HG03175 (cell line): ENCODE measurements around the gene DCTN1.
"Not testable (repeated sequence)": the region's sequence is repeated elsewhere in the genome, so short reads cannot be mapped to it uniquely, and the experiment has no call there.

Experiments
- ATAC-seq: cut with Tn5 transposase; IDR thresholded peaks from one replicate; pipeline ENCODE4 v1.9.1; 2021; ENCODE audit warnings: mild to moderate bottlenecking, moderate library complexity; ENCODE audit not compliant: unreplicated experiment

The DCTN1 gene

DNA sequence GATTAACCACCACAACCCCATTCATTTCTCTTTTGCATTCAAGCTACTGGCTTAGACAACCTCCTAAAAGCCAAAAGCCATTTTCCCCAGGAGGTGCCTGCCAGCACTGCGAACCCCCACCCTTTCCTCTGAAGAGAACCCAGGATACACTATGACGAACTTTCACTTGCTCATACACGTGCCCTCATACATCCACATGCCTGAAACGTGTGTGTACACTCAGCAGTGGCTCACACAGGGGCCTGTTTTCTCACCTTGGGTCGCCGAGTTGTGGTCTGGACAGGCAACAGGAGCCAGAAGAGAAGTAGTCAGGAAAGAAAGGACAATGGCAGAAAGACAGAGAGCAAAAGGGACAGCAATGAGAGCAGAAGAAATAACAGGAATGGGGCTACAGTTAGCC, 7.4 kb downstream of the DCTN1 start:
- ATAC-seq: no peak

DNA sequence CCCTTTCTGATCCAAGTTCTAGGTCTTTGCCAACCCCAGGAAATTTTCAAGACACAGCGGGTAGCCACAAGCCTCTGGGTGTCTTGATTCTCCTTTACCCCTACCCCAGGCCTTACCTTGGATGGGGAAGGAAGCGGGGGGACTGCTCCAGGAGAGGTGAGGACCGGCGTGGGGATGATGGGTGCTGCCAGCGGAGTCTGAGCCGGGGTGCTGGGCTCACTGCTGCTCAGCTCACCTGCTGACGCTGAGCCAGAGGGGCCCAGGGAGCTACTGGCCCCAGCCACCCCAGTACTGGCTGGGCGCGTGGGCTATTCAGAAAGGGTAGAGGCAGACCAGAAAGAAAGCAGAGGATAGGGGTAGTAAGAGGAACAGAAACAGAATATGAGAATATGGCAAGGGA, 8.7 kb downstream of the DCTN1 start:
- no peak for ATAC-seq

DNA sequence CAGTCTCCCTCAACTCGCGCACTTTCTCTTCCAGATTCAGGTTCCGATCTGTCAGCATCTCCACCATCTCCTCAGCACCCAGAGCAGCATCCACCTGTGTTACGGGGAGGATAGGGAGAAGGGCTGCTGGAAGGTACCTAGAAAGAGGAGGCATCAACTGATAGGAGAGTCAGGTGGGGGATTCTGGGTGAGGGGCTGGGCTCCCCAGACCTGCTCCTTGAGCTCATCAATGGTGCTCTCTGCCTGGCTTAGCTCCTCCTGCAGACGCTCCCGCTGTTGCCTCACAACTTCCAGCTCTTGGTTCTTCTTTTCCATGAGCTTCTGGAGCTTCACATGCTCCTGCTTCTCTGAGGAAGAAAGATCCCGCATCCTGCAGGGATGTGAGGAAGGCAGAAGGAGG, 10.1 kb downstream of the DCTN1 start:
- ATAC-seq: no peak

DNA sequence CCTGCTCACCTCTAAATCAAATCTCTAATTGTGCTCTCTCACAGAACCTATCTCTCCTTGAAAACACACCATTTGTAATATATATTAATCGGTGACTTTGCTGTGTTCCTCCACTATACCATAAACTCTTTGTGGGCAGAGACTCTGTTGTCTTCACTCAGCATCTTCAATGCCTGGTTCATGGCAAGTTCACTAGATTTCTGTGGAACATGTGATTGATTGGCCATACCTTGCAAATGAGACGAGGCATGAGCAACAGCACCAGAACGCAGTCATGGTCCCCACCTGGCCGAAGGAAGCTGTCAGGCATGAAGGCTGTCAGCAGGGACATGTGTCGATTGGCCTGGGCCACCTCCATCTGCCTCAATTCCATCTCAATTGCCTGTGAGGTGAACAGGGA, 11.6 kb downstream of the DCTN1 start:
- ATAC-seq: no peak

DNA sequence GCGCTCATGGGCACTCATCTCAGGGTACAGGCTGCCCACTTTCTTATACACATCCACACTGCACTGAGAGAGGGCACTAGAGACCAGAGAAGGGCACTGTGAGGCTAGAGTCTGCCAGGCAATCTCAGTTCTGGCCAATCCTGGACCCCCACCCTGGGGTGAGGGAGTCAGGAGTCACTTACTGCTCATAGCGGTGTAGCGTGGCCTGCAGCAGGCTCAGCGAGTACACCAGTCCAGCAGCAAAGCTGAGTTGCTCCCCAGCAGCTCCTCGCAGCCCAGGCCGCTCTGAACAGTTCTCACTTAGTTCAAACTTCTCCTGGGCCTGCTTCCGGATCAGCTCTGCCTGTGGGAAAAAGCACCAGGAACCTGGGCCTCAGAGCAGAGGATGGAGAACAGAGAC, 12.3 kb downstream of the DCTN1 start:
- no peak for ATAC-seq

DNA sequence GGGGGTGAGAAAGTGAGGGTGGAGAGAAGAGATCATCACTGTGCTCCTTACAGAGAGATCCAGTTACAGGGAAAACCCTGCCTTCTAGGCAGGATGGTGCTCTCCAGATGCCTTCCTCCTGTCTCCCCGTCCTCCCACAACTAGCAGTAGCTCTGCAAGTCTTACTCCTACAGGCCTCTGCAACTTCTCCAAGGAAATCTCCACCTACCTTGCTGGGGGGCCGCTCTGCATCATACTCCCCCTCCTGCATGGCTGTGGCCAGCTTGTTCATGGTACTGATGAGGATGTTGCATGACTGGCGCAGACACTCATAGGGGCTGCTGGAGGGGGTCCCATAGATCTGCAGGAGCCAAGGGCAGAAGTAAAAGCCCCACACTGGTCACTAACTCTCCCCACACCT, 14.1 kb downstream of the DCTN1 start:
- no peak for ATAC-seq

DNA sequence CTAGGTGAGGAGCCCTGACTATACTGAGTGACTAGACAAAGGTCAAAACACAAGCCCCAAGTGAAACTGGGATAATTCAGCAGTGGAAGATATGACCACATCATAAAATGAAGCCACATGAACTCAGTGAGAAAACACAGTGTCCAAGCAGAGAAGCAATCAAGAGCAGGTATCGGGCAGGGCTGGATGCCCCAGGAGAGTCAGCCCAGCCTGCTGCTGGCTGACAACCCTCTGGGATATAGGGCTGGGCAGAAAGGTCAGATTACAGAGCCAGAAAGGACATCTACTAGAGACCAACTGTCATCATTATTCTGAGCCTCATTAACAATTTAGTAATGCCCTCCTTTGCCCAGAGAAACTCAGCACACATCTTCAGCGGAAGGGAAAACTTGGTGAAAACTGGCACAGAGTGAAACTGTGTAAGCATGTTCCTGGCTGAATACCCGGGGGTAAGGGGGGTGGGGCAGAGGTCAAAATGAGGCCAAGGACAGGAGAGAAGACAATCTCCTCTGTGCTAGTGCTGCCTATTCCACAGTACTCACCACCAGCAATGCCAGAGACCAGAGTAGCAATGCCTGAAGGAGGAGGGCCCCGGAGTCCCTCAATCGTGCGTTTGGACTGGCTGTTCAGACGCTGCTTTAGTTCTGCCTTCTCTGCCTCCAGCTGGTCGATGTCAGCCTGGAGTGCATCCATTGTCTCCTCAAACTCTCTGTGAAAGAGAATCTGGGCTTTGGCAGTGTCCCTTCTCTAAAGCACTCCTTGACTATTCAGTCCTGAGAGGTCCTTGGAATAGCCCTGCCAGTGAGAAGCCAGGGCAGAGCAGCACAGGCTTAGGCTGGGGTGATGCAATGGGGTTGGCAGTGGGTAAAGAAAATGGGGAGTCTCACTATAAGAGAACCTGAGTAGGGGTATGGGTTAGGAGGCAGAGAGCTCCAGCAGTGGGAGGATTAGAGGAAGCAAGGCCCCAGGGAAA, 15.3 kb downstream of the DCTN1 start:
- ATAC-seq: no peak

DNA sequence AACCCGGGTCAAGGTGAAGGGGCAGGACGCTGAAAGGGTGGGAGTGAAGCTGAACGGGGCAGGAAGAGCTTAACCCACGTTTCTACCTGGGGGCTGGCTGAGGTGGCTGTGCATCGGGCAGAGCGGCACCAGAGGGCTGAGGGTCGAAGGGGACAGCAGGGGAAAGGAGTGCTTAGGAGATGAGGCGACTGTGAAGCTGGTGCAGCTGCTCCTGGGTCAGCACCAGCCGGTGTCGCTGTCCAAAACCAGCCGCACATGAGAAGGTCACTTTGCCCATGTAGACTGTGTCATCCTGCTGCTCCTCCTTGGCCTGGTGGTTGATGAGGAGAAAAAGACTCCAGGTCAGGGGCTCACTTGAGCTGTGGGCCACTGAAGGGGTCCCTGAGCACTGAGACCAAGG, 18.8 kb downstream of the DCTN1 start:
- no peak for ATAC-seq

DNA sequence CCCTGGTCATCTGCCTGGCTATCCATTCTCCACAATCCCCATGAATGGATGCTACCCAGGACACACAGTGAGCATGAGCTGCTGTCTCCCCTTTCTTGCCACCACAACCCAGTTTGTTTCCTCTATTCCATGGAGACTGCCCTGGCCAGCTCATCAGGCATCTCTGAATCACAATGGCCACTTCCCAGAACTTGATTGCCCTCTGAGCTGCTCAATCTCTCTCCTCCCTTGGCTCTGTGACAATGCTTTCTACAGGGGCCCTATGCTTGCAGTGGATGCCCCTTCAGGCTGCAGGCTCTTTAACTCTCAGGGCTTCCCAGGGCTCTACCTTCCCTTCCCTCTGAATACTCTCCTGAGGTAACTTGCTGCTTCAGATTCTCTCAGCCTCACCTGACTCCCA, 22.5 kb downstream of the DCTN1 start:
- no peak for ATAC-seq

DNA sequence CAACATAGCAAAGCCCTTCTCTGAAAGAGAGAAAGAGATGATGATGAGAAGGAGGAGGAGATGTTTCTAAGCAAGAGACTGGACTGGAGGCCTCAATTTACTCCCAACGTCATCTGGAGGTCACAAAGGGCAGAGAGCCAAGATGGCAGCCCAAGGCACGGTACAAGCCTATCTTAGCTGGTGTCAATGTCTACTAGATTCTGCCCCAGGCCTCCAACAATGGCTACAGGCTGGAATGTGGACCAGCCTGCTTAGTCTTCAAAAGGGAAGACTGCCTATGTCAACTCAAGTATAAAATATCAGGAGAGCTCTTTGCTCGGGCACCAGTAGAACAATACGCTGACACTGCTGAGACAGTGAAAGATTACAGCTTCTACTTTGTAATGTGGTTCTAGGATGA, 30.2 kb downstream of the DCTN1 start:
- no peak for ATAC-seq

DNA sequence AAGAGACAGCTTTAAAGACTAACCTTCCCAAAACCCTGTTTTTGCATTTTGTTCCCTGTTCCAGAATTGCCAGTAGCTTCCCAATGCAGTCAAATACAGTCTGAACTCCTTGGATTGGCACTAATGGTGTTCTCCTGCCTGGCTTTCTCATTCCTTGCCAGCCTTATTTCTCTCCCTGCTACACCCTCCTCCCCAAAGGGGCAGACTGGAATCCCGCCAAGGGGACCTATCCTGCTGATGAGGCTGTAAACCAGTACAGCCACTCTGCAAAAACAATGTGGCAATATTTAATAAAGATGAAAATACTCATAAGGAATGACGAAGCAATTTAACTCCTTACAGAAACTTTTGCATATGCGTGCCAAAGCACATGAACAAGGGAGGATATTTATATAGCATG, 32.4 kb downstream of the DCTN1 start:
- no peak for ATAC-seq

DNA sequence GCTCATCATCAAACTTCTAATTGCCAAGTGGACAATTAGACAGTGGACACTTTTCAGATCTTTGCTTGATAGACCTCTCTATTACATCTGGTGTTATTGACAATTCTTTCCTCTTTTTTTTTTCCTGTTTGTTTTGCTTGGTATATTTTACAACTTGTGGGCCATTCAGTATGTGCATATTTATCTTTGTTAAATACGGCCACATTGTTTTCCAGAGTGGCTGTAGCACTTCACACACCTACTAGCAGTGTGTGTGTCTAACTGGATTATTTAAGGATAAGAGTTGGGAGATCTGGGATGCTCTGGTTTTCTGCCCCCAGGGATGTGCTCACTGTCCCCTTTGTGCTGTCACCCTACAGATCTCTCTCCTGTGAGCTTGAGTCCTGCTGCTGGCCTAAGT, 32.8 kb downstream of the DCTN1 start:
- no peak for ATAC-seq

DNA sequence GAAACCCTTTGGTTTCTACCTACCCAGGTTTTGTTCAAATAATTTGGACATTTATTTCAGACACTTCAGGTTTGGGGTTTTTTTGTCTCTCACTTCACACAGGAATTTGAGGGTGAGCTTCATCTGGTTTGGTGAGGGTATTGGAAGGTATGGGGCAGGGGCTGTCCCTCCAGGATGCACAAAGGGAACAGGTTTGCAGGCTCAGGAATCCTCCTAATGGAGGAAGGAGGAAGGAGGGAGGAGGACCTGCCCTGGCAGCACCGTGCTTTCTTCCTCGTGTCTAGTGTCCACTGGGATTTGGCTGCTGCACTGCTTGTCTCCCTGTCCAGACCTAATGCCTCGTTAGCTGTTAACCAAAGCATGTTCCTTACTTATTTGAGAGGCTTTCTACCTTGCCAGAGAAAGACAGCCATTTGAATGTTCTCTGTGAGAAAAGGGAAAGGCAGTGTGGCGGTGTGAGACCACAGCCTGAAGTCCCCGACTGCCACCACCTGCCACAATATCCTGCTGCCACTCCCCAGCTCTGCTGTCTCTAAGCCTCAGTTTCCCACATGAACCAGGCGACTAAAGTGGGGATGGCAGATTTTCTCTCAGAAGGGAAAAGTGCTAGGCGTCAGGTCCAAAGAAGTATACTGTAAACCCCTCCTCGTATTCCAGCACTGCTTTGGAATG, 34.7 kb downstream of the DCTN1 start:
- ATAC-seq: no peak

DNA sequence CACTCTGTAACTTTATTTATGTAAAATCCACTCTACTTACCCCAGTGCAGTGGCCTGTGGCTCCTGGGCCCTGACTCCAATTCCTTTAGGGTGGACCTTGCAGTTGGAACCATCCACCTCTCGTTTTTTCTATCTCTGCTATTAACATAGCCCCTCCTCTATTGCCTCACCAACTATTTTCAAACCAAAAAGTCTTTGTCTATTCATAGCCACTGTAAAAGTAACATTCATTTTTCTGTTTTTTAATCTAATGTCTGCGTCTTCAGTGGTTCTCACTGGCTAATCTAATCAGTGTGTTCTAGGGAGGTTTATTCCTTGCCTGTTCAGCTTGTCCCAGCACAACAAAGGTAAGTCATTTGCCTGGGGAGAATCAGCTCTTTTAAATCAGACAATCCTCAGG, 36.8 kb downstream of the DCTN1 start, which contains the start of gene SLC4A5:
Gene SLC4A5 (minus strand): TSS at position 101 of the 400 bp plus-strand sequence. CDS start 28,393 bp downstream, outside the sequence.
- no peak for ATAC-seq

DNA sequence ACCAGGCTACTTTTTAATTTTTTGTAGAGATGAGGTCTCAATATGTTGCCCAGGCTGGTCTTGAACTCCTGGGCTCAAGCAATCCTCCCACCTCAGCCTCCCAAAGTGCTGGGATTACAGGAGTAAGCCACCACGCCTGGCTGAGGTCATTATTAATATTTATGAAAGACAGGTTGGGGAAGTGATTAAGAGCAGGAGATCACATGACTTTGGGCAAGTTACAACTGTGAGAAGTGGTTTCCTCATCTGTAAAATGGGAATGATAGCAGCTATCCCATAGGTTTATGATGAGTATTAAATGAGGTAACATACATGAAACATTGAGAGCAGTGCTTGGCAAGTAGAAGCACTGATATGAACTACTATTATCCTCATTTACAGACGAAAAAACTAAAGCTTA, 43.9 kb downstream of the DCTN1 start:
- not testable (repeated sequence) for ATAC-seq

DNA sequence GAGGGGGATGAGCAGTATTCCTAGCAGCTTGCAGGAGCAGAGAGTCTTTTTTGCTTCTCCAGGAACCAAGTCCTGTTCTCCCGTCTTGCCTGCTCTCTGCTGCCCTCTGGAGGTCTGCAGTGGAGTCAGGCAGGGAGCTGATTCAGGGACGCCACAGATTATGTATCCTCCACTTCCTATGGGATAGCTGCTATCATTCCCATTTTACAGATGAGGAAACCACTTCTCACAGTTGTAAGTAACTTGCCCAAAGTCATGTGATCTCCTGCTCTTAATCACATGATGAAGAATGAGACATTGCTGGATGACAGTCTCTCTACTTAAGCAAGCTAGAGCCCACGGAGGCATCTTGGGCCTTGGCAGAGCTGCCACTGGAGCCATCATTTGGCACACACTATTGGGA, 45.2 kb downstream of the DCTN1 start:
- no peak for ATAC-seq

DNA sequence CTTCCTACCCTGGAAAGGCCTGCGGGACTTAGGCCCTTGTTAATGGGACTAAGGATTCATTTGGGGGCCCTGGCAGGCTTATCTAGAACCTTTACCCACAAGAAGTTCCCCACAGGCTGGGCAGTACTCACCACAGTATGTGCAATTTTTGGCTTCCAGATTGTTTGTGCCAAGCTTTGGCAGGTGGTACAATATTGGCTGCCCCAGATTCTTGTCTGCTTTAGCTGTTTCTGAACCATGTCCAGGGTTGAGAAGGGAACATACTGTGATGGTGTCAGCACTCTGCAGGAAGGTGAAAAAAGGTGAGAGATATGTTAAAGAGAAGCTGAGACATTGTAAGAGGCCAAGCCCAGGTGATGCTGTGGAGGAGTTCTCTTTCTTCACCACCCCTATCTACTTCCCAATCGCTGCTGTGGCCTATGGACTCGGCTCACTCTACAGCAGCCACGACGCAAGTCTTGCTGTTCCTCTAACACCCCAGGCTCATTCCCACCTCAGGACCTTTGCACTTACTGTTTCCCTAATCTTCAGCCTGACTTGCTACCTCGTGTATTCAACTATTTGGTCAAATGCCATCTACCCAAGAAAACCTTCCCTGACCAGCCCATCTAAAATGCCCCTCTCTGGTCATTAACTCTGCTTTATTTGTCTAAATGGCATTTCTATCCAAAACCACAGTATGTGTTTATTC, 46.1 kb downstream of the DCTN1 start:
- no peak for ATAC-seq

DNA sequence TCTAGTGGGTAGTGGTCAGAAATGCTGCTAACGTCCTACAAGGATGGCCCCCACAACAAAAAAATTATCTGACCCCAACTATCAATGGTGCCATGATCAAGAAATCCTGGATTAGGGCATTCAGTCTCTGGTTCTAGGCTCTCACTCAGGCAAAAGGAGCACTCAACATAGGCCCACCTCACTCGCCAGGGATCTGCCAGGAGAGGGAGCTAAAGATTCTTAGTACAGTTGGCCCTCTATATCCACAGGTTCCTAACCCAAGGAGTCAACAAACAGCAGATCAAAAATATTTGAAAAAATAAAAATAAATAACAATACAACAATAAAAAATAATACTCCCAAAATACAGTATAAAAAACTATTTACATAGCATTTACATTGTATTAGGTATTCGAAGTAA, 46.9 kb downstream of the DCTN1 start:
- no peak for ATAC-seq

DNA sequence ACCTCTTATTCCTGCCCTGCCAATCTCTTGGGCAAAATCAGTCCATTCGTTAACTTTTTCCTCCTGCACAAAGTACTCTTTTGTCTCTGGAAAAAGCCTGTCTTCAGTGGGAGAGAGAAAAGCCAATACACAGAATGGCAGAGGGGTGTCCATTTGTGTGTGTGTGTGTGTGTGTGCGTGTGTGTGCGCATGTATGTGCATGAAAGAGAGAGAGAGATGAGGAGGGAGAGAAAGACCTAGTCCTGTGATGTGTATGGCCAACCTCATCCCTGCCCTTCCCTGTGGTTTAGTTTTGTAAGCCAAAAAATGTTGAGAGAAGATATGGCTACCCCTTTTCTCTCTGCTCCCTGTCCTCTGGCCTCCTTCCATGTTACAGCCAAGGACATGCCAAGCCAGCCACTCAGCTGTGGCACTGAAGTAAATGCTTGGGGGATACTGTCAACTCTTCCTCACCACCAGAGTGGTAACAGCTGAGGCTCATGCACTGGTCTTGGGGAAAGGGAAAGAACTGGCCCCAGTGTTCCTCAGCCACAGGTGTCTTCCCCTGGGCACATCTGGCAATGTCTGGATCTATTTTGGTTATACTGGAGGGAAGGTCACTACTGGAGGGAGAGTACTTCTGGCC, 47.4 kb downstream of the DCTN1 start:
- ATAC-seq: no peak

DNA sequence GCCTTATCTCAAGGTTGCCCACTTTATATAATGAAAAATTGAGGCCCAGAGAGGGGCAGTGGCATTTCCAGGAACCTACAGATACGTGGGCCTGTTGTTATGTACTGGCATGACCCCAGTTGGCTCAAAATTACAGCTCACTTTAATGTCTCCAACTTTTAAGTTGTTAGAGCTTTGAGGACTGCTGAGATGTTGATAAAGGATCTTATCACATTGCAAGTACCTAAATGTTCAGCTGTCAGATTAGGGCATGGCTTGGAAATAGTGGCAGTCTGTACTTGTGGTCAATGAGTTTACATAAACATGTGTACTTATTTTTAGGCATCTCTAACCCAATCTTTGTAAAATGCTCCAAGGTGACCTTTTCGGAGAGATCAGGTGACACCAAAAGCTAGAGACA, 51.5 kb downstream of the DCTN1 start:
- ATAC-seq: no peak

DNA sequence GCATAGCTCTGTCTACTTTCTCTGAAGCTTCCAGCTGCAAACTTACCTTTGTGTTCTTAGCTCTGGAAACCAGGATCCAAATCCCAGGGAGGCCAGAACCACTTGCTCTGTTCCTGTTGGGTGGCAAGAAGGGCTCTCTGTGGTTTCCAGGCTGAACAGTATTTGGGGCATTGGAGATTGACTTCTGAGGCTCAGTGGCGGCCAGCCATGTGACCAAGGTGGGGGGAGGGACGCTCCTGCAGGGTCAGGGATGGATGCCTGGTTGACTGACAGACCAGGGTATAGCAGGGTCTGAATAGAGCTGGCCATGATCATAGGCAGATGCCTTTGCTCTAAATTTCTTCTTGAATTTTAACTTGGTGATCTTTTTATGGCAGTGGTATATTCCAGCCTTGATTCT, 52.0 kb downstream of the DCTN1 start:
- no peak for ATAC-seq
